GM12878 (cell line): ENCODE measurements around the gene SYTL1. TPM values are rescaled to one million over a fixed set of nuclear protein-coding genes. Genes with fewer than 3 reads are reported as not detected.
A peak's percentile ranks its signal among the peaks of the same experiment; 100 is the strongest.

ENCODE experiments used
- ATAC-seq: fragments of 200-7000 bp; cut with Tn5 transposase; 3 replicates; pipeline ENCODE4 v1.9.1; 2020; ENCODE audit warnings: mild to moderate bottlenecking, moderate library complexity
- BruUV-seq: library from RNA; stranded (reverse); fragments of 400-500 nt; replicated peaks from 2 replicates; lab custom pipeline; 2021; lab: Mats Ljungman, UMichigan
- CTCF ChIA-PET: fragments of 300-600 bp; sonication (Branson Sonifier 250); formaldehyde crosslinking; extraction: SDS; loops from one replicate; lab custom pipeline; 2021; ENCODE audit warnings: inconsistent platforms; lab: Yijun Ruan, JAX
- POLR2A ChIA-PET: fragments of 350-600 bp; formaldehyde crosslinking; extraction: SDS; loops from one replicate; lab custom pipeline; 2021; ENCODE audit warnings: inconsistent platforms; lab: Charles Lee
- RAD21 ChIA-PET: fragments of 300-600 bp; sonication (Branson Sonifier 250); formaldehyde crosslinking; loops from one replicate; lab custom pipeline; 2023; ENCODE audit warnings: antibody characterized with exemption; ENCODE audit not compliant: unreplicated experiment; lab: Charles Lee
- SMC1A ChIA-PET: fragments of 300-600 bp; sonication (Branson Sonifier 250); formaldehyde crosslinking; loops from one replicate; lab custom pipeline; 2023; ENCODE audit not compliant: unreplicated experiment, uncharacterized antibody; lab: Charles Lee
- DNase-seq: peaks from one replicate; pipeline ENCODE4 v3.0.0-alpha.2; 2011; ENCODE audit warnings: low read depth, low spot score
- FAIRE-seq: peaks from 3 replicates; lab custom pipeline; 2011; peaks lifted over from hg19 to GRCh38; lab: Jason Lieb, UNC
- H2AFZ ChIP-seq: 2 replicates; pipeline ENCODE4 v1.6.0; 2011; ENCODE audit warnings: low read depth, low read length, control low read depth; ENCODE audit not compliant: control insufficient read depth
- H3K27ac ChIP-seq: 2 replicates; pipeline ENCODE4 v1.5.1; 2011; ENCODE audit warnings: control low read depth; ENCODE audit not compliant: control insufficient read depth, insufficient read depth
- H3K27me3 ChIP-seq, 2 experiments: replicated peaks in 1 of 2; 2 replicates each; pipeline versions ENCODE4 v1.6.0 to v1.6.1; 2011; ENCODE audit warnings: low read length in 1 of 2; ENCODE audit not compliant: control insufficient read depth in 2 of 2, insufficient read depth in 2 of 2
- H3K36me3 ChIP-seq, 2 experiments: 2 replicates each; pipeline ENCODE4 v1.5.1; 2011; ENCODE audit warnings: low read length in 1 of 2; ENCODE audit not compliant: control insufficient read depth in 2 of 2, insufficient read depth in 2 of 2
- H3K4me1 ChIP-seq: 2 replicates; pipeline ENCODE4 v1.6.1; 2011; ENCODE audit warnings: mild to moderate bottlenecking, low read length, moderate library complexity, mixed read lengths; ENCODE audit not compliant: control insufficient read depth, insufficient read depth
- H3K4me2 ChIP-seq: 2 replicates; pipeline ENCODE4 v1.6.0; 2011; ENCODE audit warnings: control low read depth; ENCODE audit not compliant: control insufficient read depth, insufficient read depth
- H3K4me3 ChIP-seq: fragments of 200-600 bp; sonication (generic); 2 replicates; pipeline ENCODE4 v1.5.1; 2016
- H3K79me2 ChIP-seq: 2 replicates; pipeline ENCODE4 v1.6.0; 2011; ENCODE audit warnings: low read length; ENCODE audit not compliant: control insufficient read depth, insufficient read depth
- H3K9ac ChIP-seq: 2 replicates; pipeline ENCODE4 v1.8.0; 2011; ENCODE audit warnings: low read length, control low read depth, mixed read lengths; ENCODE audit not compliant: control insufficient read depth, insufficient read depth
- H3K9me3 ChIP-seq: replicated peaks from 3 replicates; pipeline ENCODE4 v1.5.1; 2011; ENCODE audit warnings: mild to moderate bottlenecking, low read length; ENCODE audit not compliant: control insufficient read depth, insufficient read depth
- H4K20me1 ChIP-seq: 2 replicates; pipeline ENCODE4 v1.6.0; 2011; ENCODE audit not compliant: control insufficient read depth, insufficient read depth
- BCL3 ChIP-seq: IDR thresholded peaks from 2 replicates; pipeline ENCODE4 v1.6.1; 2011; ENCODE audit warnings: borderline replicate concordance, low read depth, mild to moderate bottlenecking, moderate library complexity, low read length; ENCODE audit not compliant: insufficient read depth, poor library complexity, severe bottlenecking
- CREB1 ChIP-seq: IDR thresholded peaks from 2 replicates; pipeline ENCODE4 v1.6.1; 2012; ENCODE audit warnings: low read depth, mild to moderate bottlenecking, inconsistent platforms
- CTCF ChIP-seq, 3 experiments: IDR thresholded peaks in 2 of 3; conservative IDR thresholded peaks in 1 of 3; 2 replicates each; pipeline ENCODE4 v1.5.1; 2011; ENCODE audit warnings: low read depth in 3 of 3, low read length in 3 of 3, mild to moderate bottlenecking in 3 of 3, control low read depth in 2 of 3, moderate library complexity in 2 of 3, inconsistent platforms in 1 of 3, mixed read lengths in 1 of 3; ENCODE audit not compliant: control insufficient read depth in 2 of 3, insufficient read depth in 1 of 3; ENCODE audit errors: extremely low read depth in 1 of 3
- HDAC6 ChIP-seq: fragments of 200-600 bp; sonication (generic); IDR thresholded peaks from one replicate; pipeline ENCODE4 v1.8.0; 2017; ENCODE audit warnings: antibody characterized with exemption; ENCODE audit not compliant: unreplicated experiment
- IKZF2 ChIP-seq, 2 experiments: fragments of 450-650 bp; IDR thresholded peaks; 2 replicates each; pipeline ENCODE4 v1.6.1; 2017; ENCODE audit warnings: mild to moderate bottlenecking in 2 of 2, moderate library complexity in 2 of 2
- MAX ChIP-seq: IDR thresholded peaks from 2 replicates; pipeline ENCODE4 v1.6.1; 2012; ENCODE audit warnings: low read depth, low read length, improper control_type of control experiment
- PBX3 ChIP-seq: IDR thresholded peaks from 2 replicates; pipeline ENCODE4 v1.6.1; 2011; ENCODE audit warnings: mild to moderate bottlenecking, low read depth, low read length, moderate library complexity; ENCODE audit not compliant: insufficient replicate concordance
- POLR2A ChIP-seq: IDR thresholded peaks from 2 replicates; pipeline ENCODE4 v1.6.1; 2011; ENCODE audit warnings: low read depth, mild to moderate bottlenecking, low read length
- POLR2AphosphoS2 ChIP-seq: IDR thresholded peaks from 2 replicates; pipeline ENCODE4 v1.6.1; 2011; ENCODE audit warnings: low read depth, mild to moderate bottlenecking, low read length, improper control_type of control experiment, moderate library complexity
- RAD21 ChIP-seq: IDR thresholded peaks from 2 replicates; pipeline ENCODE4 v1.6.1; 2011; ENCODE audit warnings: mild to moderate bottlenecking, low read depth, low read length, moderate library complexity; ENCODE audit not compliant: insufficient read depth
- SMAD5 ChIP-seq: IDR thresholded peaks from 2 replicates; pipeline ENCODE4 v1.6.1; 2016; ENCODE audit warnings: antibody characterized with exemption, low read depth
- WGBS: methylation state at CpG from one replicate; pipeline ENCODE4 v1.1.6; 2016; ENCODE audit warnings: low lambda C conversion rate; ENCODE audit not compliant: insufficient replicate concordance, insufficient coverage; ENCODE audit errors: missing lambda C conversion rate; 5-methylcytosine and 5-hydroxymethylcytosine counted together
- in situ Hi-C: fragments of 300-500 bp; cut with MboI; formaldehyde crosslinking; loops from 9 replicates; pipeline ENCODE4 v1.14.3; 2018; ENCODE audit warnings: mixed read lengths
- intact Hi-C: fragments of 100-400 bp; cut with micrococcal nuclease; formaldehyde crosslinking; loops from one replicate; pipeline ENCODE4 v1.14.2; 2022; ENCODE audit not compliant: unreplicated experiment
- polyA plus RNA-seq, 11 experiments: library from polyadenylated mRNA; depleted of rRNA in 4 of 11; unstranded in 6 of 11; stranded (reverse) in 5 of 11; fragments of >200 nt; fragmentation: Nextera tagmentation in 4 of 11; fragmentation: Illumina TruSeq in 1 of 11; extraction: Ambion mirVana in 4 of 11; extraction: Trizol in 1 of 11; gene quantifications; 1 replicate in 1 of 11; 2 replicates in 10 of 11; pipeline versions ENCODE4 v1.2.1 to v1.2.3, GENCODE V29; 2011 to 2016; ENCODE audit warnings: inconsistent platforms in 2 of 11, missing spikeins in 2 of 11, low read depth in 1 of 11
- total RNA-seq, 4 experiments: library from RNA; depleted of rRNA in 3 of 4; stranded (reverse); fragments of >200 nt in 3 of 4; fragmentation: Illumina TruSeq in 1 of 4; extraction: Trizol in 1 of 4; gene quantifications; 2 replicates each; pipeline versions ENCODE4 v1.2.1 to v1.2.3, GENCODE V29; 2013 to 2021
- TF ChIP-seq, protein P1 (sequence below): fragments of 450-650 bp; IDR thresholded peaks from 2 replicates; pipeline ENCODE4 v1.6.1; 2016; ENCODE audit warnings: mild to moderate bottlenecking

Gene SYTL1
- total and polyA plus RNA-seq, 10 of the 15 experiments (the other 5 are each of a cell fraction or from before 2014, with no cell fraction given): 0.72 to 45.6 (median 14.8) TPM

GRCh38 chr1:27402349-27402754 is 60.5 kb downstream of the SYTL1 start (continued):
- 0 out of 2 replicates have a peak, but pooled peaks have one; percentile 53 for TF ChIP-seq POLR2AphosphoS2
- TF ChIP-seq BCL3: peak; percentile 6
- TF ChIP-seq MAX: no peak
- TF ChIP-seq CTCF (IDR thresholded peaks at IDR 0.05 in 2 of 3, conservative IDR thresholded peaks at IDR 0.05 in 1 of 3; ENCODE audit: control insufficient read depth in 2 of 3, extremely low read depth in 1 of 3, insufficient read depth in 1 of 3, low read depth in 3 of 3, low read length in 3 of 3): peak; percentile 37 to 48 (median 43); a peak in 4 of 6 replicates
- 0 out of 2 replicates have a peak, but pooled peaks have one; percentile 37 for TF ChIP-seq POLR2A
- TF ChIP-seq CREB1: no peak

GRCh38 chr1:27403065-27403726 is 61.4 kb downstream of the SYTL1 start:
- DNase-seq (no peak), FAIRE-seq (peak; percentile 44)
- TF ChIP-seq MAX: no peak
- TF ChIP-seq POLR2AphosphoS2: no peak
- TF ChIP-seq SMAD5: no peak
- peak; percentile 75 for TF ChIP-seq RAD21
- TF ChIP-seq CREB1: 0 out of 2 replicates have a peak, but pooled peaks have one; percentile 25
- no peak for TF ChIP-seq HDAC6
- TF ChIP-seq, protein P1, sequence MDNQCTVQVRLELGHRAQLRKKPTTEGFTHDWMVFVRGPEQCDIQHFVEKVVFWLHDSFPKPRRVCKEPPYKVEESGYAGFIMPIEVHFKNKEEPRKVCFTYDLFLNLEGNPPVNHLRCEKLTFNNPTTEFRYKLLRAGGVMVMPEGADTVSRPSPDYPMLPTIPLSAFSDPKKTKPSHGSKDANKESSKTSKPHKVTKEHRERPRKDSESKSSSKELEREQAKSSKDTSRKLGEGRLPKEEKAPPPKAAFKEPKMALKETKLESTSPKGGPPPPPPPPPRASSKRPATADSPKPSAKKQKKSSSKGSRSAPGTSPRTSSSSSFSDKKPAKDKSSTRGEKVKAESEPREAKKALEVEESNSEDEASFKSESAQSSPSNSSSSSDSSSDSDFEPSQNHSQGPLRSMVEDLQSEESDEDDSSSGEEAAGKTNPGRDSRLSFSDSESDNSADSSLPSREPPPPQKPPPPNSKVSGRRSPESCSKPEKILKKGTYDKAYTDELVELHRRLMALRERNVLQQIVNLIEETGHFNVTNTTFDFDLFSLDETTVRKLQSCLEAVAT: no peak
- TF ChIP-seq IKZF2 (IDR thresholded peaks at IDR 0.05): no peak
- peak; percentile 76 for TF ChIP-seq PBX3
- TF ChIP-seq POLR2A: peak; percentile 63; the same call in 1 of the 2 replicates

More at GRCh38 chr1:27403065-27403726, 61.4 kb downstream of the SYTL1 start:
- no peak overlapping the region for H3K4me3 ChIP-seq
- peaks cover 16% of the 10 kb centered on the region for H3K4me1 ChIP-seq
- intact Hi-C loops (no loop called here), in situ Hi-C loops (no loop called here)
- CTCF ChIA-PET: interaction anchor here (0.6 to 13.5 kb wide), 21 partner anchors 11 to 203 kb away, joined by 3 to 265 read pairs (median 4); partner anchors contain the start of genes AHDC1, MAP3K6 and WASF2
- H3K36me3 ChIP-seq: peaks cover 6 to 13% of the 10 kb centered on the region in 2 experiments
- BruUV-seq: no TSS peak
- H3K4me2 ChIP-seq: peak overlapping the region; percentile 30; the same call in 1 of the 2 replicates
- H3K27me3 ChIP-seq: no peaks in the 10 kb centered on the region
- POLR2A ChIA-PET: interaction anchor here (0.6 kb wide), 2 partner anchors 38 to 199 kb away, joined by 3 to 4 read pairs; no protein-coding TSS in a partner anchor
- peak overlapping the region; percentile 64 for H3K27ac ChIP-seq
- no peaks in the 10 kb centered on the region for H3K79me2 ChIP-seq
- no peaks in the 10 kb centered on the region for H3K9me3 ChIP-seq
- SMC1A ChIA-PET: interaction anchor here (0.7 to 2.4 kb wide), 8 partner anchors 11 to 204 kb away, joined by 3 to 9 read pairs (median 4); no protein-coding TSS in a partner anchor
- H3K9ac ChIP-seq: peak overlapping the region; percentile 37; the same call in 1 of the 2 replicates
- RAD21 ChIA-PET: interaction anchor here (0.6 to 3.6 kb wide), 7 partner anchors 13 to 260 kb away, joined by 3 to 34 read pairs (median 3); partner anchors contain the start of gene AHDC1
- WGBS: 5% methylated on average over 24 of the region's 24 CpGs
- peak; percentile 60 for ATAC-seq
- peak overlapping the region; percentile 15; the same call in 1 of the 2 replicates for H2AFZ ChIP-seq
- no peaks in the 10 kb centered on the region for H4K20me1 ChIP-seq
